Measurements from ENCODE around the gene ITGB8.

Gene ITGB8

GRCh38 chr7:20338285-20338684 is 7.6 kb downstream of the ITGB8 start:
- TF ChIP-seq POLR2AphosphoS5 (IDR thresholded peaks at IDR 0.05; ENCODE audit: borderline replicate concordance, low read depth, low read length) (no peak), FOXP2 (optimal IDR thresholded peaks at IDR 0.05; ENCODE audit: control extremely low read depth, extremely low read length, insufficient read depth) (no peak), EZH2 (IDR thresholded peaks at IDR 0.05) (no peak)
- DNase-seq (ENCODE audit: low read depth, low spot score), result no peak
- Histone ChIP-seq H3K9me3 (ENCODE audit: low read depth, low read length) (no peaks in the 10 kb centered on the region), H3K27ac (no peak overlapping the region), H3K36me3 (ENCODE audit: insufficient read depth, low read length) (no peaks in the 10 kb centered on the region), H3K9ac (ENCODE audit: insufficient read length) (no peak overlapping the region), H3K4me3 (no peak overlapping the region)

DNA sequence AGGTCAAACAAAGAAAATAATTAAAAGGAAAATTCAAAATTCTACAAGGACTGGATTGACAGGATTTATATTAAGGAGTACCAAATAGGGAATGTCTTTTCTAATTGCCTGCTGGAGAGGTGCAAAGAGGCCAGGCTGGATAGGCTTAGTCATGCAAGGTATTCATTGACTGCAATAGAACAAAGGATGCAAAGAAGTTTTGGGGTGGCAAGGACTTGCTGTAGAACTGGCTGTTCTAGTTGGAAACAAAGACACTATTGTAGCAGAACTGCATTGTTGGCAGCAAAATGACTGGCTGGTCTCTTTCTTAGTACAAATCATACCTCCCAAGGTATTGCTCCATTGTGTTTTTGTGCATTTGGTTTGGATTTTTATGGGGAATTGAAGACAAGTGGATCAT is 10.1 kb downstream of the ITGB8 start:
- H3K36me3 ChIP-seq (ENCODE audit: insufficient read depth, low read length), result no peaks in the 10 kb centered on the region
- TF ChIP-seq POLR2AphosphoS5 (IDR thresholded peaks at IDR 0.05; ENCODE audit: borderline replicate concordance, low read depth, low read length) (no peak), FOXP2 (optimal IDR thresholded peaks at IDR 0.05; ENCODE audit: control extremely low read depth, extremely low read length, insufficient read depth) (no peak), EZH2 (IDR thresholded peaks at IDR 0.05) (no peak)
- H3K4me3 ChIP-seq, result no peak overlapping the region
- H3K27ac ChIP-seq, result no peak overlapping the region
- no peaks in the 10 kb centered on the region for H3K9me3 ChIP-seq (ENCODE audit: low read depth, low read length)
- DNase-seq (ENCODE audit: low read depth, low spot score), result no peak
- no peak overlapping the region for H3K9ac ChIP-seq (ENCODE audit: insufficient read length)

DNA sequence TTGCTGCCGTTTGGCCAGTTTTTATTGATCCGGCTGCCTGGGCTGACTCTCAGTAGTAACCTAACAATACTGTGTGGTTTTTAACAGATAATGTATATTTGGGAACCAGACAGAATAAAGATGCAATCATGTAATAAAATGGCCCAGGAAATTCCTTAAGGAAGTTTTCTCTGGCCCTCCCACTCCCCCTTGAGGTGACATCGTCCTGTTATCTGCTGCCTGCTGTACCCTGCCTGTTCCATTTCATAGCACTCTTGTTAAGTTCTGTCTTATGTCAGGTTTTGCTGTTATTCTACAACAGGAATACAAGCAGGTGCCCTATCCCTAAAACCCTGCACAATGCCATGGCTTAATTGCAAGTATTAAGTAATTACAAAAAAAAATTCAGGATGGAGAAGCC is 12.5 kb downstream of the ITGB8 start:
- H3K4me3 ChIP-seq, result no peak overlapping the region
- no peak overlapping the region for H3K27ac ChIP-seq
- no peaks in the 10 kb centered on the region for H3K9me3 ChIP-seq (ENCODE audit: low read depth, low read length)
- DNase-seq (ENCODE audit: low read depth, low spot score), result no peak
- no peaks in the 10 kb centered on the region for H3K36me3 ChIP-seq (ENCODE audit: insufficient read depth, low read length)
- no peak for TF ChIP-seq EZH2 (IDR thresholded peaks at IDR 0.05)
- no peak for TF ChIP-seq POLR2AphosphoS5 (IDR thresholded peaks at IDR 0.05; ENCODE audit: borderline replicate concordance, low read depth, low read length)
- no peak for TF ChIP-seq FOXP2 (optimal IDR thresholded peaks at IDR 0.05; ENCODE audit: control extremely low read depth, extremely low read length, insufficient read depth)
- no peak overlapping the region for H3K9ac ChIP-seq (ENCODE audit: insufficient read length)

DNA sequence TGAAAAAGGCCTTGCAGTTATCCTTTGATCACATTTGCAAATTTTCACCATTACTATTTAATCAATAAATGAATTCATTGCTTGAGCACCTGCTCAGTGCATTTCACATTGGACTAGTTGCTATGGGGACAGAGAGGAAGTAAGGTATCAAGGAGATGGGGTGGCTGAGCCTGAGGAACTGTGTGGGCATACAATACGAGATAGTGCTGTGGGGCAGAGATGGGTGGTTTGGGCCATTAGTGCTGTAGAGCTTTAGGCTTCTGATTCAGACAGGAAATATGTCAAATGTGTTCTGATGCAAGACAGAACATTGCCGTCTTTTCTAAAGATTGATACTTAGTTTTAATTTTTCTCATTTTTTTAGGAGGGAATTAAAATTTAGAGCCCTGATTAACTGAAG is 13.2 kb downstream of the ITGB8 start:
- Histone ChIP-seq H3K36me3 (ENCODE audit: insufficient read depth, low read length) (no peaks in the 10 kb centered on the region), H3K9ac (ENCODE audit: insufficient read length) (no peak overlapping the region), H3K4me3 (no peak overlapping the region), H3K27ac (no peak overlapping the region), H3K9me3 (ENCODE audit: low read depth, low read length) (no peaks in the 10 kb centered on the region)
- no peak for DNase-seq (ENCODE audit: low read depth, low spot score)
- TF ChIP-seq FOXP2 (optimal IDR thresholded peaks at IDR 0.05; ENCODE audit: control extremely low read depth, extremely low read length, insufficient read depth) (no peak), EZH2 (IDR thresholded peaks at IDR 0.05) (no peak), POLR2AphosphoS5 (IDR thresholded peaks at IDR 0.05; ENCODE audit: borderline replicate concordance, low read depth, low read length) (no peak)

DNA sequence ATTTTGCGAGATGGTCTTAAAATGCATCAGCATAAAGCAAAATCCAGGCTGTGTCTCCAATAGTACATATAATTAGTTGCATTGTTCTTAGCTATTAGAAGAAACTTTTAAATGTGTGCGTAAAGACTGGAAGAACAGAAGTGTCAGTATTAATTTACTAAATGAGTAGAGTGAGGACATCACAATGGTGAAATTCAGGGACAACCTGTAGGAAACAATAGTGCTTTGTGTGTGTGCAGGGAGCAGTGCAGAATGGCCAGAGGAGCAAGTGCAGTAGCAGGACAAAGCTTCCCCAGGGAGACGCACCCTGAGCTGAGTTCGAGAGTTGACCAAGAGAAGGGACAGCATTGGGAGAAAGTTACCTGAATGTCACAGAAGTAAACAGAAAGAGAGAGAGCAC is 13.7 kb downstream of the ITGB8 start:
- TF ChIP-seq EZH2 (IDR thresholded peaks at IDR 0.05), result no peak
- TF ChIP-seq FOXP2 (optimal IDR thresholded peaks at IDR 0.05; ENCODE audit: control extremely low read depth, extremely low read length, insufficient read depth), result no peak
- TF ChIP-seq POLR2AphosphoS5 (IDR thresholded peaks at IDR 0.05; ENCODE audit: borderline replicate concordance, low read depth, low read length), result no peak
- DNase-seq (ENCODE audit: low read depth, low spot score), result no peak
- no peaks in the 10 kb centered on the region for H3K36me3 ChIP-seq (ENCODE audit: insufficient read depth, low read length)
- no peaks in the 10 kb centered on the region for H3K9me3 ChIP-seq (ENCODE audit: low read depth, low read length)
- no peak overlapping the region for H3K27ac ChIP-seq
- H3K4me3 ChIP-seq, result no peak overlapping the region
- H3K9ac ChIP-seq (ENCODE audit: insufficient read length), result no peak overlapping the region

GRCh38 chr7:20346577-20346976 is 15.9 kb downstream of the ITGB8 start:
- TF ChIP-seq FOXP2 (optimal IDR thresholded peaks at IDR 0.05; ENCODE audit: control extremely low read depth, extremely low read length, insufficient read depth) (no peak), EZH2 (IDR thresholded peaks at IDR 0.05) (no peak), POLR2AphosphoS5 (IDR thresholded peaks at IDR 0.05; ENCODE audit: borderline replicate concordance, low read depth, low read length) (no peak)

GRCh38 chr7:20347680-20348079 is 17.0 kb downstream of the ITGB8 start:
- Histone ChIP-seq H3K27ac (no peak overlapping the region), H3K36me3 (ENCODE audit: insufficient read depth, low read length) (no peaks in the 10 kb centered on the region), H3K4me3 (no peak overlapping the region), H3K9me3 (ENCODE audit: low read depth, low read length) (no peaks in the 10 kb centered on the region), H3K9ac (ENCODE audit: insufficient read length) (no peak overlapping the region)
- DNase-seq (ENCODE audit: low read depth, low spot score), result no peak
- TF ChIP-seq POLR2AphosphoS5 (IDR thresholded peaks at IDR 0.05; ENCODE audit: borderline replicate concordance, low read depth, low read length) (no peak), EZH2 (IDR thresholded peaks at IDR 0.05) (no peak), FOXP2 (optimal IDR thresholded peaks at IDR 0.05; ENCODE audit: control extremely low read depth, extremely low read length, insufficient read depth) (no peak)

More at GRCh38 chr7:20346577-20346976, 15.9 kb downstream of the ITGB8 start:
- H3K9ac ChIP-seq (ENCODE audit: insufficient read length), result no peak overlapping the region
- no peaks in the 10 kb centered on the region for H3K9me3 ChIP-seq (ENCODE audit: low read depth, low read length)
- H3K36me3 ChIP-seq (ENCODE audit: insufficient read depth, low read length), result no peaks in the 10 kb centered on the region
- DNase-seq (ENCODE audit: low read depth, low spot score), result no peak
- H3K4me3 ChIP-seq, result no peak overlapping the region
- H3K27ac ChIP-seq, result no peak overlapping the region

DNA sequence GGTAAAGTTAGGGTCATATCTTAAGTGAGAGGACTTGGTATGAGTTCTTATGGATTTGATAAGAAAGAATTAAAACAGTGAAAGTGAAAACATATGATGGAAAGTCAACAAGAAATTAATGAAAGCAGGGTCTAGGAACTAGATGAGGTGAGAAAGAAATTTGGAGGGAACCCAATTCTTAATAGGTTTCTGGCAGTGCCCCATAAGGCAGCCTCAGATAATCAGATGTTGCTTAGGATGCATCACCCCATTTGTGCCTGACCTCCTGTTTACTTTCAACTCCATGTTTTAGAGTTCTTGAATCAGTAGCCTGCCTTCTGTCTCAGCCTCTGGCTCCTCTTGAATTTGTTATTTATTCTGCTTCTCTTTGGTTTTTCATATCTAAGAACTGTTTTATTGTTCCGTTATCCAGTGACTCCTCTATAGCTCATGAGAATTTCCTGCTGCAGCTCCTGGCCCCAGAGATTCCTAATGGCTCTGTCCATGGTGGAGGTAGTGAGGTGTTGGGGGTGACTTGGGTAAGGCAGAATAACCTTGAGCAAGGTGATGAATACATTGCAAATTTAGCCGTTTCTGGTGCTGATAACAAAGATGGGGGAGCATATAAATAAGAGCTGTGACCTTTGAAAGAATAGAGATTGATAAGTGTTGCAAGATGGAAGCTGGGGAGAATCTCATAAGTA is 17.6 kb downstream of the ITGB8 start:
- TF ChIP-seq POLR2AphosphoS5 (IDR thresholded peaks at IDR 0.05; ENCODE audit: borderline replicate concordance, low read depth, low read length), result no peak
- TF ChIP-seq EZH2 (IDR thresholded peaks at IDR 0.05), result no peak
- no peak for TF ChIP-seq FOXP2 (optimal IDR thresholded peaks at IDR 0.05; ENCODE audit: control extremely low read depth, extremely low read length, insufficient read depth)

DNA sequence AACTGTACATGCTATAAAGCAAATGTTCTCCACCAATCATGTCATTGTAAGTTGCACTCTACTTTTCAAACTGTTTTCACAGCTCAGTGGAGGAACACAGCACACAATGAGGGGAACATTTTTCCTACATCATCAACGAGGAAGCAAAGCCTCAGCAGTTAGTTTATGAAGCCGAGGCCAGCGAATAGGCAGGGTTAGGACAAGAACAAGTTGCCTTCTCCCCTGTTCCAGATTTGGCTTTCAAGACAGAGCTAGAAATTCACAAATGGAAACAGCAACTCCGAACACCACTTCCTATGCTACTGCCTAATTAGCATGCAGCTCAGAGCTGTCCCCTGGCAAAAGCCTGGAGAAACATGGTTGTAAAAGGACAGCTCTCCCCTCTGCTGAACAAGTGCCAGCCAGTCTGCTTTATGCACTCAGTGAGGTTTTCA is 19.8 kb downstream of the ITGB8 start:
- no peak for TF ChIP-seq POLR2AphosphoS5 (IDR thresholded peaks at IDR 0.05; ENCODE audit: borderline replicate concordance, low read depth, low read length)
- TF ChIP-seq FOXP2 (optimal IDR thresholded peaks at IDR 0.05; ENCODE audit: control extremely low read depth, extremely low read length, insufficient read depth), result no peak
- TF ChIP-seq EZH2 (IDR thresholded peaks at IDR 0.05), result no peak
- H3K27ac ChIP-seq, result no peak overlapping the region

More for the DNA sequence above, 17.6 kb downstream of the ITGB8 start:
- no peak overlapping the region for H3K4me3 ChIP-seq
- H3K36me3 ChIP-seq (ENCODE audit: insufficient read depth, low read length), result no peaks in the 10 kb centered on the region
- H3K9me3 ChIP-seq (ENCODE audit: low read depth, low read length), result no peaks in the 10 kb centered on the region
- H3K27ac ChIP-seq, result no peak overlapping the region
- no peak for DNase-seq (ENCODE audit: low read depth, low spot score)
- no peak overlapping the region for H3K9ac ChIP-seq (ENCODE audit: insufficient read length)

More for the DNA sequence above, 19.8 kb downstream of the ITGB8 start:
- no peak overlapping the region for H3K4me3 ChIP-seq
- no peak overlapping the region for H3K9ac ChIP-seq (ENCODE audit: insufficient read length)
- DNase-seq (ENCODE audit: low read depth, low spot score), result no peak
- no peaks in the 10 kb centered on the region for H3K9me3 ChIP-seq (ENCODE audit: low read depth, low read length)
- no peaks in the 10 kb centered on the region for H3K36me3 ChIP-seq (ENCODE audit: insufficient read depth, low read length)

Data from SK-N-MC (cell line).